Measurements from ENCODE around the gene SLX4IP. TPM values are rescaled to one million over a fixed set of nuclear protein-coding genes. Genes with fewer than 3 reads are reported as not detected.
A peak's percentile ranks its signal among the peaks of the same experiment; 100 is the strongest.

SLX4IP gene
- total RNA-seq, 8 experiments from 2014 or later, result 5.9 to 13.2 (median 7.3) TPM

GRCh38 chr20:10508060-10508459 lies 73.0 kb downstream of the SLX4IP start:
- in situ Hi-C loops (cut with MboI; ENCODE audit: low pct_unique_long_range_greater_than_20kb in 2 of 9, low sequenced_read_pairs in 9 of 9, unreplicated experiment in 9 of 9), result no loop called here
- 40 to 100% (median 95%) methylated on average over 1 to 2 of the region's 4 CpGs; no CpG with 5 or more reads in 4 of the 10 experiments for WGBS, 10 experiments
- no peak overlapping the region for H3K4me3 ChIP-seq
- no peak overlapping the region for H3K27ac ChIP-seq
- ATAC-seq (replicated peaks in 6 of 8), result no peak
- peaks cover 10 to 26% of the 10 kb centered on the region in 2 donors for H3K4me1 ChIP-seq (replicated peaks in 1 of 2)

GRCh38 chr20:10508468-10509251 lies 73.6 kb downstream of the SLX4IP start:
- H3K27ac ChIP-seq, result peak overlapping the region in 1 of 2 donors; percentile 58
- ATAC-seq (replicated peaks in 6 of 8), result peak; percentile 6 to 64 (median 50)
- no peak overlapping the region for H3K4me3 ChIP-seq
- in situ Hi-C loops (cut with MboI; ENCODE audit: low pct_unique_long_range_greater_than_20kb in 2 of 9, low sequenced_read_pairs in 9 of 9, unreplicated experiment in 9 of 9), result no loop called here
- 25 to 80% (median 52%) methylated on average over 1 to 6 of the region's 8 CpGs; no CpG with 5 or more reads in 4 of the 10 experiments for WGBS, 10 experiments
- peaks cover 10 to 26% of the 10 kb centered on the region in 2 donors for H3K4me1 ChIP-seq (replicated peaks in 1 of 2)

GRCh38 chr20:10509376-10509775 lies 74.3 kb downstream of the SLX4IP start:
- WGBS, 10 experiments, result 87 to 100% (median 100%) methylated on average over 1 to 6 of the region's 6 CpGs; no CpG with 5 or more reads in 1 of the 10 experiments
- Histone ChIP-seq H3K27ac (no peak overlapping the region), H3K4me1 (replicated peaks in 1 of 2) (peaks cover 10 to 26% of the 10 kb centered on the region in 2 donors), H3K4me3 (no peak overlapping the region)
- ATAC-seq (replicated peaks in 6 of 8), result no peak
- in situ Hi-C loops (cut with MboI; ENCODE audit: low pct_unique_long_range_greater_than_20kb in 2 of 9, low sequenced_read_pairs in 9 of 9, unreplicated experiment in 9 of 9), result no loop called here

- 60 to 100% (median 81%) methylated on average over 1 of the region's 3 CpGs; no CpG with 5 or more reads in 4 of the 10 experiments for WGBS, 10 experiments
- no peak overlapping the region for H3K27ac ChIP-seq
Measured at GRCh38 chr20:10510216-10510615, 75.1 kb downstream of the SLX4IP start.

GRCh38 chr20:10511170-10511508 lies 76.0 kb downstream of the SLX4IP start:
- Histone ChIP-seq H3K4me1 (replicated peaks in 1 of 2) (peaks cover 10 to 19% of the 10 kb centered on the region in 2 donors), H3K4me3 (no peak overlapping the region), H3K27ac (peak overlapping the region in 1 of 2 donors; percentile 1)
- ATAC-seq (replicated peaks in 6 of 8), result peak; percentile 40 to 65 (median 57)
- in situ Hi-C loops (cut with MboI; ENCODE audit: low pct_unique_long_range_greater_than_20kb in 2 of 9, low sequenced_read_pairs in 9 of 9, unreplicated experiment in 9 of 9), result no loop called here
- WGBS, 10 experiments, result 47 to 100% (median 90%) methylated on average over 1 to 3 of the region's 3 CpGs; no CpG with 5 or more reads in 1 of the 10 experiments

More at GRCh38 chr20:10510216-10510615, 75.1 kb downstream of the SLX4IP start:
- no peak for ATAC-seq (replicated peaks in 6 of 8)
- Histone ChIP-seq H3K4me3 (no peak overlapping the region), H3K4me1 (replicated peaks in 1 of 2) (peaks cover 10 to 19% of the 10 kb centered on the region in 2 donors)
- in situ Hi-C loops (cut with MboI; ENCODE audit: low pct_unique_long_range_greater_than_20kb in 2 of 9, low sequenced_read_pairs in 9 of 9, unreplicated experiment in 9 of 9), result no loop called here

GRCh38 chr20:10511509-10512251 lies 76.6 kb downstream of the SLX4IP start:
- H3K27ac ChIP-seq, result peak overlapping the region in 1 of 2 donors; percentile 1
- ATAC-seq (replicated peaks in 6 of 8), result peak; percentile 93 to 98 (median 97)
- in situ Hi-C loops (cut with MboI; ENCODE audit: low pct_unique_long_range_greater_than_20kb in 2 of 9, low sequenced_read_pairs in 9 of 9, unreplicated experiment in 9 of 9), result no loop called here
- WGBS, 10 experiments, result 0 to 62% (median 18%) methylated on average over 2 to 5 of the region's 5 CpGs; no CpG with 5 or more reads in 2 of the 10 experiments
- H3K4me3 ChIP-seq, result no peak overlapping the region
- peaks cover 10 to 19% of the 10 kb centered on the region in 2 donors for H3K4me1 ChIP-seq (replicated peaks in 1 of 2)

GRCh38 chr20:10513061-10513460 lies 78.0 kb downstream of the SLX4IP start:
- H3K4me1 ChIP-seq (replicated peaks in 1 of 2), result peaks cover 10 to 19% of the 10 kb centered on the region in 2 donors
- H3K4me3 ChIP-seq, result no peak overlapping the region
- no peak for ATAC-seq (replicated peaks in 6 of 8)
- no peak overlapping the region for H3K27ac ChIP-seq
- 50 to 100% (median 91%) methylated on average over 1 to 2 of the region's 2 CpGs; no CpG with 5 or more reads in 2 of the 10 experiments for WGBS, 10 experiments
- in situ Hi-C loops (cut with MboI; ENCODE audit: low pct_unique_long_range_greater_than_20kb in 2 of 9, low sequenced_read_pairs in 9 of 9, unreplicated experiment in 9 of 9), result no loop called here

GRCh38 chr20:10513931-10514575 lies 78.9 kb downstream of the SLX4IP start:
- in situ Hi-C loops (cut with MboI; ENCODE audit: low pct_unique_long_range_greater_than_20kb in 2 of 9, low sequenced_read_pairs in 9 of 9, unreplicated experiment in 9 of 9), result no loop called here
- peaks cover 2 to 10% of the 10 kb centered on the region in 2 donors for H3K4me1 ChIP-seq (replicated peaks in 1 of 2)
- 10 to 96% (median 60%) methylated on average over 1 to 4 of the region's 4 CpGs; no CpG with 5 or more reads in 1 of the 10 experiments for WGBS, 10 experiments
- H3K27ac ChIP-seq, result no peak overlapping the region
- H3K4me3 ChIP-seq, result no peak overlapping the region
- ATAC-seq (replicated peaks in 6 of 8), result no peak

- in situ Hi-C loops (cut with MboI; ENCODE audit: low pct_unique_long_range_greater_than_20kb in 2 of 9, low sequenced_read_pairs in 9 of 9, unreplicated experiment in 9 of 9), result no loop called here
- ATAC-seq (replicated peaks in 6 of 8), result no peak
Measured at GRCh38 chr20:10516529-10516928, 81.4 kb downstream of the SLX4IP start.

GRCh38 chr20:10519361-10520046 lies 84.4 kb downstream of the SLX4IP start:
- peaks cover 20% of the 10 kb centered on the region in 2 donors for H3K4me1 ChIP-seq (replicated peaks in 1 of 2)
- in situ Hi-C loops (cut with MboI; ENCODE audit: low pct_unique_long_range_greater_than_20kb in 2 of 9, low sequenced_read_pairs in 9 of 9, unreplicated experiment in 9 of 9), result no loop called here
- no peak overlapping the region for H3K27ac ChIP-seq
- no peak for ATAC-seq (replicated peaks in 6 of 8)
- 39 to 90% (median 83%) methylated on average over 2 to 4 of the region's 4 CpGs; no CpG with 5 or more reads in 1 of the 10 experiments for WGBS, 10 experiments
- H3K4me3 ChIP-seq, result no peak overlapping the region

More at GRCh38 chr20:10516529-10516928, 81.4 kb downstream of the SLX4IP start:
- no peak overlapping the region for H3K4me3 ChIP-seq
- H3K4me1 ChIP-seq (replicated peaks in 1 of 2), result peaks cover 7 to 10% of the 10 kb centered on the region in 2 donors
- H3K27ac ChIP-seq, result no peak overlapping the region
- WGBS, 10 experiments, result 43 to 100% (median 60%) methylated on average over 1 to 2 of the region's 2 CpGs; no CpG with 5 or more reads in 1 of the 10 experiments

GRCh38 chr20:10520528-10520927 lies 85.4 kb downstream of the SLX4IP start:
- no peak for ATAC-seq (replicated peaks in 6 of 8)
- peaks cover 26 to 27% of the 10 kb centered on the region in 2 donors for H3K4me1 ChIP-seq (replicated peaks in 1 of 2)
- in situ Hi-C loops (cut with MboI; ENCODE audit: low pct_unique_long_range_greater_than_20kb in 2 of 9, low sequenced_read_pairs in 9 of 9, unreplicated experiment in 9 of 9), result no loop called here
- no peak overlapping the region for H3K4me3 ChIP-seq
- no peak overlapping the region for H3K27ac ChIP-seq

GRCh38 chr20:10521068-10521831 lies 86.1 kb downstream of the SLX4IP start:
- peaks cover 26 to 27% of the 10 kb centered on the region in 2 donors for H3K4me1 ChIP-seq (replicated peaks in 1 of 2)
- in situ Hi-C loops (cut with MboI; ENCODE audit: low pct_unique_long_range_greater_than_20kb in 2 of 9, low sequenced_read_pairs in 9 of 9, unreplicated experiment in 9 of 9), result no loop called here
- H3K27ac ChIP-seq, result no peak overlapping the region
- peak; percentile 50 to 94 (median 60) for ATAC-seq (replicated peaks in 6 of 8)
- 0 to 50% (median 40%) methylated on average over 1 to 5 of the region's 5 CpGs for WGBS, 10 experiments
- no peak overlapping the region for H3K4me3 ChIP-seq
